Ovary (tissue), 9 donors: ENCODE measurements around the gene CAMTA1. TPM values are rescaled to one million over a fixed set of nuclear protein-coding genes. Genes with fewer than 3 reads are reported as not detected.

Source experiments
- DNase-seq, 5 donors: peaks; one replicate each; pipeline ENCODE4 v3.0.0-alpha.2; 2019 to 2020
- H3K27ac ChIP-seq, 2 donors: fragments of 200-600 bp; one replicate each; pipeline versions ENCODE4 v1.5.1 to v1.8.0; 2019 to 2022
- H3K27me3 ChIP-seq: fragments of 200-600 bp; one replicate; pipeline ENCODE4 v1.8.0; 2022
- H3K36me3 ChIP-seq: fragments of 200-600 bp; sonication (generic); one replicate; pipeline ENCODE4 v1.5.1; 2019
- H3K4me1 ChIP-seq: one replicate; pipeline ENCODE4 v1.8.1; 2013; ENCODE audit warnings: mild to moderate bottlenecking, moderate library complexity; ENCODE audit not compliant: insufficient read depth
- H3K4me3 ChIP-seq: fragments of 200-600 bp; sonication (generic); one replicate; pipeline ENCODE4 v1.5.1; 2017
- H3K9me3 ChIP-seq, 2 donors: fragments of 200-600 bp in 1 of 2; sonication (generic) in 1 of 2; one replicate each; pipeline versions ENCODE4 v1.5.1 to v1.8.1; 2013 to 2019; ENCODE audit warnings: mild to moderate bottlenecking in 1 of 2, moderate library complexity in 1 of 2
- EP300 ChIP-seq: sonication (generic); formaldehyde crosslinking; IDR thresholded peaks from one replicate; pipeline ENCODE4 v1.6.1; 2017; ENCODE audit warnings: antibody characterized with exemption
- POLR2A ChIP-seq: fragments of 450-650 bp; IDR thresholded peaks from one replicate; pipeline ENCODE4 v1.6.1; 2017; ENCODE audit warnings: antibody characterized with exemption, mild to moderate bottlenecking, moderate library complexity
- WGBS, 3 donors: extraction: QIAGEN DNeasy Blood & Tissue Kit in 1 of 3; methylation state at CpG; one replicate each; pipeline versions ENCODE4 v1.1.5 to v1.1.7; 2013 to 2017; 5-methylcytosine and 5-hydroxymethylcytosine counted together
- intact Hi-C, 4 donors: fragments of 100-400 bp; cut with DNase I; formaldehyde crosslinking; loops; one replicate each; pipeline versions ENCODE4 v1.11.0 to v1.15.1; 2022 to 2023
- polyA plus RNA-seq, 2 donors: library from polyadenylated mRNA; stranded (reverse); fragments of 200-250 nt in 1 of 2; fragments of 350-450 nt in 1 of 2; fragmentation: Illumina TruSeq in 1 of 2; extraction: RNeasy Lipid Tissue Mini Kit (QIAGEN cat#74804) in 1 of 2; gene quantifications; one replicate each; pipeline ENCODE4 v1.2.3, GENCODE V29; 2013 to 2014
- total RNA-seq, 7 donors: library from RNA; depleted of rRNA in 2 of 7; stranded (reverse); fragments of >200 nt in 2 of 7; fragmentation: NEBNext Ultra II Directional in 3 of 7; extraction: Animal tissue kit (Norgen Biotek cat#: 25700) in 3 of 7; gene quantifications; one replicate each; pipeline versions ENCODE4 v1.1.0 to v1.2.4, GENCODE V29; 2016 to 2023
- TF ChIP-seq, protein P1 (sequence below), 3 donors: fragments of 450-650 bp in 2 of 3; fragments of 200-600 bp in 1 of 3; IDR thresholded peaks; one replicate each; pipeline versions ENCODE4 v1.5.1 to v1.8.0; 2016 to 2022; ENCODE audit warnings: antibody characterized with exemption in 3 of 3, mild to moderate bottlenecking in 1 of 3
- donor health status: DM: no; HTN: no; CAD: no; lungs with moderate emphysema.
- donor health status: DM: no; HTN: no; CAD: no.
- donor health status: Bipolar disorder and iron deficiency.
- donor health status: DM: yes; HTN: yes; CAD: no.
- donor health status: DM: no; HTN: no; CAD: no.
- donor health status: DM: yes; HTN: yes; CAD: no.

The CAMTA1 gene
- total and polyA plus RNA-seq, 9 donors = 51.1 to 150 (median 67.4) TPM

DNA sequence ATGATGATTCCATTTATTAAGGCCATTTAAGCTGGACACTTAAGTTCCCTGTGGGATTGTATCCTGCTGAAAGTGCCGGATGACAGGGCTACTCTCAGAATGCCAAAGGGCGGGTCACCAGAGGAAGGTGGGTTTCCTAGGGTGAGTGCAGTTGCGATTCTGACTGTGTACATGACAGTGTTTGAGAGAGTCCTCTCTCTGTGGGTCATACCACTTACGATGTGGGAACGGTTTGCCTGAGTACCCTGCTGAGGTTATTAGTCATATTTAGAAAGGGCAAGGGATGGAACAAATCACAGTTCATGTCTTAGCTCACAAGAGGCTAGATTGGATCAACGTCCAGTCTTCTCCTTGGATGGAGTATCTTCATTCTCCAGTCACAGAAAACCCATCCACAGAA lies 461.9 kb downstream of the CAMTA1 start:
- H3K4me1 ChIP-seq = no peaks in the 10 kb centered on the region
- no peak overlapping the region for H3K4me3 ChIP-seq
- no peaks in the 10 kb centered on the region for H3K36me3 ChIP-seq
- TF ChIP-seq EP300 (no peak), POLR2A (no peak)
- TF ChIP-seq, protein P1, sequence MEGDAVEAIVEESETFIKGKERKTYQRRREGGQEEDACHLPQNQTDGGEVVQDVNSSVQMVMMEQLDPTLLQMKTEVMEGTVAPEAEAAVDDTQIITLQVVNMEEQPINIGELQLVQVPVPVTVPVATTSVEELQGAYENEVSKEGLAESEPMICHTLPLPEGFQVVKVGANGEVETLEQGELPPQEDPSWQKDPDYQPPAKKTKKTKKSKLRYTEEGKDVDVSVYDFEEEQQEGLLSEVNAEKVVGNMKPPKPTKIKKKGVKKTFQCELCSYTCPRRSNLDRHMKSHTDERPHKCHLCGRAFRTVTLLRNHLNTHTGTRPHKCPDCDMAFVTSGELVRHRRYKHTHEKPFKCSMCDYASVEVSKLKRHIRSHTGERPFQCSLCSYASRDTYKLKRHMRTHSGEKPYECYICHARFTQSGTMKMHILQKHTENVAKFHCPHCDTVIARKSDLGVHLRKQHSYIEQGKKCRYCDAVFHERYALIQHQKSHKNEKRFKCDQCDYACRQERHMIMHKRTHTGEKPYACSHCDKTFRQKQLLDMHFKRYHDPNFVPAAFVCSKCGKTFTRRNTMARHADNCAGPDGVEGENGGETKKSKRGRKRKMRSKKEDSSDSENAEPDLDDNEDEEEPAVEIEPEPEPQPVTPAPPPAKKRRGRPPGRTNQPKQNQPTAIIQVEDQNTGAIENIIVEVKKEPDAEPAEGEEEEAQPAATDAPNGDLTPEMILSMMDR (IDR thresholded peaks at IDR 0.05) = no peak
- H3K27ac ChIP-seq = no peak overlapping the region
- no peaks in the 10 kb centered on the region for H3K27me3 ChIP-seq
- H3K9me3 ChIP-seq = no peaks in the 10 kb centered on the region
- 87 to 94% (median 89%) methylated on average over 6 of the region's 6 CpGs for WGBS, 3 donors
- intact Hi-C loops = no loop called here
- DNase-seq = no peak

DNA sequence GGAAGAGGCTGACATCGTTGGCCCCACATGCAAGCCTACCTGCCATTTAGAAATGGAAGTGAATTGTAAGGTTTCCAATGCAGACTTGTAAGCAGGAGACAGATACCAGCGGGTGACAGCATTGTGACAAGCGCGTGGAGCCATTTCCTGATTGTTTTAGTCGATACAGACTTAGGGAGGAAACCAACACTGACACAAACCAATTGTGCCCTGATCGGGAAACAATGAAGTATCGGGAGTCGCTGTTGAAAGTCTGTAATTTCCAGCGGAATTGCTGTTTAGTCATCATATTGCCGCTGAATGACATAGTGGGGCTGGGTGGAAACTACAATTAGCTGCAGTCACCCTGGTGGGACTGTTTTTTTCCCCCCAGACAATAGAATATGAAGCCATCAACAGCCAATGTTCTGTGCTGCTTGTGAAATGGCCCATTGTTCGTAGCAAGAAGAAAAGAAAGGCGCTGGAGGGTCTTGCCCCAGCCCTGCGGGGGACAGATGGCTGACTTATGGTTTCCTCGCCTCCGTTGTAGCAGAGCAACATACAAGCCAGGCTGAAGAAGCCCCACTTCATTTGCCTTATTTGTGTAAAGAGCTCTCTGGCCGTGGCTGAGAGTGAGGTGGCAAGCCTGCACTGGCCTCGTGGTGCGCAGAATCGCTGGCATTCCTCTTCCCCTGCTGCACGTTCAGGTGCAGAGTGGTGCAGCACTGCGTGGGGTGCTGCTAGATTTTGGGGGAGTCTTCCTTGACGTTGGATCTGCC lies 462.7 kb downstream of the CAMTA1 start:
- intact Hi-C loops = no loop called here

DNA sequence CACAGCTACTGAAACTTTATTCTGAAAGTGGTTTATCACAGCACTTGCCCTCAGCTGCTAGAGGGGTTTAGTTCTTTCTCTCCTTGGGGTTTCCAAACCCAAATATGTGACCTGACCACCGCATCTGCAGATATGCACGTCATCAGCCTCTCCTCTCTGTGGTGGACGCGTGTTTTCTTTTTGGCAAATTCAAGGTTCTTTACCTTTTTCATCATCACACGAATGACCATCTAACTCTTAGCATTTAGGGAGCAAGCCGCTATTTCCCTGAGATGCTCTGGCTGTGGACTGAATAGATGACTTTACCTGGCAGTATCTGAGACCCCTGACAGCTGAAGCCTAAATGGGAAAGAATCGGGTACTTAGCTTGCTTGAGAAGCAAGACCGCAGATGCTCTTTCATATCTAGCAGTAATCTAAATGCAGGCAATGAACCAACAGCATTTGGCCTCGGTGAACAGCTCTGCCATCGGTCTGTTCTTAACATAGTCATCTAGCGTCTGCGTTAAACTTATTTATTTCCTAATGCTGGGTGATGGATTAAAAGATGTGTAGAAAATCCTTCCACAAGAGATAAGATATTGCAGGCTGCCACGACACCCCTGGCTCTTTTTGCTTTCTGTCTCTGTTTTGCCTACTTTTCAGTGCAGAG lies 463.4 kb downstream of the CAMTA1 start:
- Histone ChIP-seq H3K9me3 (no peaks in the 10 kb centered on the region), H3K4me3 (no peak overlapping the region), H3K36me3 (no peaks in the 10 kb centered on the region), H3K4me1 (no peaks in the 10 kb centered on the region), H3K27ac (no peak overlapping the region), H3K27me3 (no peaks in the 10 kb centered on the region)
- no peak for DNase-seq
- WGBS, 3 donors = 75 to 76% (median 76%) methylated on average over 13 of the region's 13 CpGs
- intact Hi-C loops = no loop called here
- TF ChIP-seq EP300 = no peak
- TF ChIP-seq, protein P1 (IDR thresholded peaks at IDR 0.05) = no peak
- no peak for TF ChIP-seq POLR2A

More for the DNA sequence above, 462.7 kb downstream of the CAMTA1 start:
- Histone ChIP-seq H3K9me3 (no peaks in the 10 kb centered on the region), H3K4me3 (no peak overlapping the region), H3K27ac (no peak overlapping the region), H3K36me3 (no peaks in the 10 kb centered on the region), H3K27me3 (no peaks in the 10 kb centered on the region), H3K4me1 (no peaks in the 10 kb centered on the region)
- DNase-seq = no peak
- WGBS, 3 donors = 75 to 77% (median 77%) methylated on average over 22 of the region's 22 CpGs
- TF ChIP-seq, protein P1 (IDR thresholded peaks at IDR 0.05) = no peak
- TF ChIP-seq EP300 (no peak), POLR2A (no peak)

DNA sequence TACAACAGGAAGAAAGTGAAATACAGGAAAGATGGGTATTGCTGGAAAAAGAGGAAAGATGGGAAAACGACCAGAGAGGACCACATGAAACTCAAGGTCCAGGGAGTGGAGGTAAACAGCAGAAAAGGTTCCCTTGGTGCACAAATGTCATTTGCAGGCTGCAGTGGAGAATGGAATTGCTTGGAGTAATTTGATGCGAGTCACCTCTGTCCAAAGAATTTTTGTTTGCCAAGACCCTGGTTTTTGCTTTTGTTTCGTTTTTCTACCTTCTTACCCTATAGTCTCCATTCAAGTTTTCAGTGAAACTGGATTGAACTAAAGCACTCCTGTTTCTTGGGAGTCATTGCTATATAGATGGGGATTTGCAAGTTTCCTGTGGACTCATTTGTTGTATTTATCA lies 464.3 kb downstream of the CAMTA1 start:
- TF ChIP-seq EP300 (no peak), POLR2A (no peak)
- TF ChIP-seq, protein P1 (IDR thresholded peaks at IDR 0.05) = no peak
- H3K4me3 ChIP-seq = no peak overlapping the region
- 68 to 78% (median 75%) methylated on average over 3 of the region's 3 CpGs for WGBS, 3 donors
- DNase-seq = no peak
- H3K9me3 ChIP-seq = no peaks in the 10 kb centered on the region
- no peaks in the 10 kb centered on the region for H3K27me3 ChIP-seq
- H3K4me1 ChIP-seq = no peaks in the 10 kb centered on the region
- H3K27ac ChIP-seq = no peak overlapping the region
- H3K36me3 ChIP-seq = no peaks in the 10 kb centered on the region
- intact Hi-C loops = no loop called here
